ENCODE results near the gene SLC18B1. TPM values are rescaled to one million over a fixed set of nuclear protein-coding genes. Genes with fewer than 3 reads are reported as not detected.

SLC18B1 gene
- total RNA-seq, 4 donors from 2014 or later: 13.4 to 42.0 (median 19.5) TPM

DNA sequence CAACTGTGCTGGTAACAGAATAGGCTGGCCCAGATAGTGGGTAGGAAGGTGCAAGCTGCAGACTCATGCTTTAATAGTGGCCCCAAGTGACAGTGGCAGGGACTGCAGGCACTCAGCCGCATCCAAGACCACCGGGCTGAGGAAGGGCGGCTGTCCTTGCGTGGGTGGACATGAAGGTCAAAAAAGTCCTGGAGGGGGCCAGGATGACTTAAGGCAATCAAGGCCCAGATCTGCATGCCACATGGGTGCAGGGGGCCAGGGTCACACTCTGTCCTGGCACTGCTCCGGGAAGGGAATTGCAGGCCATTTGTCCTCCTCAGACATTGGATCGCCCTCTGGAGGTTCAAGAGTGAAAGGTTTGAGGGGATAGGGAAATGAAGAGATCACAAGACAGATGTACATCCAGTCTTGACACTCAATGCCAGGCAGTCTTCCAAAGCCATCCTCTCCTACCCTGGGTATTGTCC is 30.4 kb downstream of the SLC18B1 start:
- TF ChIP-seq, protein P1, sequence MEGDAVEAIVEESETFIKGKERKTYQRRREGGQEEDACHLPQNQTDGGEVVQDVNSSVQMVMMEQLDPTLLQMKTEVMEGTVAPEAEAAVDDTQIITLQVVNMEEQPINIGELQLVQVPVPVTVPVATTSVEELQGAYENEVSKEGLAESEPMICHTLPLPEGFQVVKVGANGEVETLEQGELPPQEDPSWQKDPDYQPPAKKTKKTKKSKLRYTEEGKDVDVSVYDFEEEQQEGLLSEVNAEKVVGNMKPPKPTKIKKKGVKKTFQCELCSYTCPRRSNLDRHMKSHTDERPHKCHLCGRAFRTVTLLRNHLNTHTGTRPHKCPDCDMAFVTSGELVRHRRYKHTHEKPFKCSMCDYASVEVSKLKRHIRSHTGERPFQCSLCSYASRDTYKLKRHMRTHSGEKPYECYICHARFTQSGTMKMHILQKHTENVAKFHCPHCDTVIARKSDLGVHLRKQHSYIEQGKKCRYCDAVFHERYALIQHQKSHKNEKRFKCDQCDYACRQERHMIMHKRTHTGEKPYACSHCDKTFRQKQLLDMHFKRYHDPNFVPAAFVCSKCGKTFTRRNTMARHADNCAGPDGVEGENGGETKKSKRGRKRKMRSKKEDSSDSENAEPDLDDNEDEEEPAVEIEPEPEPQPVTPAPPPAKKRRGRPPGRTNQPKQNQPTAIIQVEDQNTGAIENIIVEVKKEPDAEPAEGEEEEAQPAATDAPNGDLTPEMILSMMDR (IDR thresholded peaks at IDR 0.05; ENCODE audit: low read depth): no peak

DNA sequence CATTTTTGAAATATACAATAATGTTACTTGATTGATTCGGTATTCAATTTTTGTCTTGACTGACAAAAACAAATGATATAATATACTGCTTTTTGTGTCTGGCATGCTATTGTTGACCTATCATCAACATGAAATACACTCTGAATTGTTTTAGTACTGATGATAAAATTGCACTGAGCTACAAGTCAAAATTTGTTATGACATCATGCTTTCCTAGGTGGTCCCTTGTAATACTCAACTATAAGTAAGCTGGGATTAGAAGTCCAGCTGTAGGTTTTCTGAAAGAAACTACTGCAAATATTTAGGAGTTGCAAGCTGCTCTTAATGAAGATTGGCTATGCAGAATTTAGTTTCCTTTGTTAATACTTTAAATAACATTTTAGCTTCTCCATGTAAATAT is 32.9 kb downstream of the SLC18B1 start:
- TF ChIP-seq, protein P1 (IDR thresholded peaks at IDR 0.05; ENCODE audit: low read depth): no peak

DNA sequence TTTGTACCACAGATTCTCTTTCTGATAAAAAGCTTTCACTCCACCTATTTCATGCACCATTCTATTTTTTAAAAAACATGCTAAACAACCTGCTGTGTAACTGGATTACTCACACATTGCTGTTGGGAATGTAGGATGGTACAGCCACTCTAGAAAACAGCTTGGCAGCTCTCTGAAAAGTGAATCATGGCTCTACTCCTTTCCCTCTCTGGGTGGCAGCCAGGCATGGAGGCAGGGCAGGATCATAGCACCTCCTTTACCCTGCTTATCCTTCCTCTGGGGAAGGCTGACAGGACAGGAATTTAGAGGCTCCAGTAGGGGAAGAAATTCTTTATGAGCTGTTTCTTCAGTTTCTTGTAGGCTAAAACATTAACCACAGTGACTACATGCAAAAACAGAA is 34.1 kb downstream of the SLC18B1 start:
- TF ChIP-seq, protein P1 (IDR thresholded peaks at IDR 0.05; ENCODE audit: low read depth): no peak

DNA sequence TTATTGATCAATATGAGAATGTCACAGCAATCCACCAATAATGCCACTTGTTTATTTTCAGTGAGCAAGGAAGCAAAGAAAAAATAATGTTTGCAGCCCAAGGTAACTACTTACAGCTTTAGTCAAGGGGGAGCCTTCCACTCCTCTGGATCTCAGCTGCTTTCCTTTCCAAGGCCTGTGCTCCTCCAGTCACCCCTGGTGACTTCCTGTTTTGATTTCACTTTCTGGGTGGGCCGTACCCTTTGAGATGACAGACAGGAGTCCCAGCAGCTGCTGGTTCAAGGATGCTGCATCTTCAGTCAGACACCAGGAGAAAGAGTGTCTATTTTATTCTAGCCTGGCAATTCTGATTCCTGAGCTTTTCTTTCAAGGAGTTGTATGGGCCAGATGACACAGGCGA is 35.2 kb downstream of the SLC18B1 start:
- TF ChIP-seq, protein P1 (IDR thresholded peaks at IDR 0.05; ENCODE audit: low read depth): no peak

DNA sequence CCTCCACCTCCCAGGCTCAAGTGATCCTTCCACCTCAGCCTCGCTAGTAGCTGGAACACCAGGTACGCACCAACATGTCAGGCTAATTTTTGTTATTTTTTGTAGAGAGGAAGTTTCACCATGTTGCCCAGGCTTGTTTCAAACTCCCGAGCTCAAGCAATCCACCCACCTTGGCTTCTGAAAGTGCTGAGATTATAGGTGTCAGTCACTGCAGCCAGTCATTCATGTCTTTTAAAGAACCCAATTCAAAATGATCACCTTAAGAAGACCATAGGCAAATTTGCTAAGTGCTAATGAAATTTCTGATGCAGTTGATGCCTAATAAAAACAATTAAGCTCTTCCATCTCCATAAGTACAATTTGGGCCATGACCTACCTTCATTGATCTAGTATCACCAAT is 38.2 kb downstream of the SLC18B1 start:
- TF ChIP-seq, protein P1 (IDR thresholded peaks at IDR 0.05; ENCODE audit: low read depth): no peak

DNA sequence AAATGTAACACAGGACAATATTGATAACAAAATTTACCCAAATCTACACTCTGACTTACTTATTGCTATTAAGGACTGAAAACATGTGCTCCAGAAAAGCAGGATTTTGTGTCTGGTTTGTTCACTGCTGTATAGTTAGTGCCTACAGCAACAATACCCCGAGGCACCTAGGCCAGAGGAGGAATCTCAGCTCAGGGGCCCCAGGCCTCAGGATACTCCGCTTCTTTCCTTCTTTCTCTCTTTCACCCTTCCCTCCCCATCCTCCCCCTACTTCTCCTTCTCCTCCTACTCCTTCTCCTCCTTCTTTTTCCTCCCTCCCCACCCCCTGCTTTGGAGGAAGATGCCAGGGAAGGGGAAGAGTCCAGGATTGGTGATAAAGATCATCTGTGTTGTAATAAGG is 39.7 kb downstream of the SLC18B1 start:
- TF ChIP-seq, protein P1 (IDR thresholded peaks at IDR 0.05; ENCODE audit: low read depth): no peak

DNA sequence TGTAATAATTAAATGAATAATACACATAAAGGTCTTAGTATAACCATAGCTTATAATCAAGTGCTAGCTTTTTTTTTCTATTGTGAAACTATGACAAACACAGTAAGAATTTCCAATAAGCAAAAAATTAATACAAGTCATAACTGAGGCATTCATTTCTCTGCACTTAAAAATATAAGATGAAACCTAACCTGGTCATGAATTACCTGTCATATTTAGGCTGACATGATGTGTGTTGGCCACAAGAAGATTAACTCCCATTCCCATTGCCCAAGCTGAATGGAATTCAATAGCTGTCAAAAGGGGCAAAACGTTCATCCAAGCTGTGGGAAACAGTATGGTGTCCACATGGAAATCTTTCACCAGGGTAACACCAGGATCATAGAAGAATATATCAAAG is 46.2 kb downstream of the SLC18B1 start:
- TF ChIP-seq, protein P1 (IDR thresholded peaks at IDR 0.05; ENCODE audit: low read depth): no peak

All from subcutaneous adipose tissue (tissue), 4 donors.